GM10847 (cell line): Measurements from ENCODE around the gene PTGIR.
A peak's percentile ranks its signal among the peaks of the same experiment; 100 is the strongest.

Experiments used
- POLR2A ChIP-seq: IDR thresholded peaks from 2 replicates; pipeline ENCODE4 v1.6.1; 2011; ENCODE audit not compliant: insufficient read length; ENCODE audit errors: extremely low read depth

Gene PTGIR, protein sequence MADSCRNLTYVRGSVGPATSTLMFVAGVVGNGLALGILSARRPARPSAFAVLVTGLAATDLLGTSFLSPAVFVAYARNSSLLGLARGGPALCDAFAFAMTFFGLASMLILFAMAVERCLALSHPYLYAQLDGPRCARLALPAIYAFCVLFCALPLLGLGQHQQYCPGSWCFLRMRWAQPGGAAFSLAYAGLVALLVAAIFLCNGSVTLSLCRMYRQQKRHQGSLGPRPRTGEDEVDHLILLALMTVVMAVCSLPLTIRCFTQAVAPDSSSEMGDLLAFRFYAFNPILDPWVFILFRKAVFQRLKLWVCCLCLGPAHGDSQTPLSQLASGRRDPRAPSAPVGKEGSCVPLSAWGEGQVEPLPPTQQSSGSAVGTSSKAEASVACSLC

GRCh38 chr19:46624958-46625661 is at the start of gene PTGIR:
TSS of gene PTGIR (minus strand) at chr19:46625089. CDS start at chr19:46624225, 864 bp downstream.
- TF ChIP-seq POLR2A, result peak; percentile 30

GRCh38 chr19:46670813-46671212 is 45.9 kb upstream of the PTGIR start:
- TF ChIP-seq POLR2A, result no peak

DNA sequence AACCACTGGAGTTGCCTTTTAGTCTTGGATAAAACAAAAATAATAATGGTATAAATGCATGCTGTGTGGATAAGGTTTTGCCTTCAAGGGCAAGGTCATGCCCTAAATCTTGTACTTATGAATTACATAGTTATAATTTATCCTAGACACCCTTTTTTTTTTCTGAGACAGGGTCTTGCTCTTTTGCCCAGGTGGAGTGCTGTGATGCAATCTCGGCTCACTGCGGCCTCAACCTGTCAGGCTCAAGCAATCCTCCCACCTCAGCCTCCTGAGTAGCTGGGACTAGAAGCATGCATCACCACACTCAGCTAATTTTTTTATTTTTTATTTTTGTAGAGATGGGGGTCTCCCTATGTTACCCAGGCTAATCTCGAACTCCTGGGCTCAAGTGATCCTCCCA is 43.8 kb upstream of the PTGIR start:
- no peak for TF ChIP-seq POLR2A

DNA sequence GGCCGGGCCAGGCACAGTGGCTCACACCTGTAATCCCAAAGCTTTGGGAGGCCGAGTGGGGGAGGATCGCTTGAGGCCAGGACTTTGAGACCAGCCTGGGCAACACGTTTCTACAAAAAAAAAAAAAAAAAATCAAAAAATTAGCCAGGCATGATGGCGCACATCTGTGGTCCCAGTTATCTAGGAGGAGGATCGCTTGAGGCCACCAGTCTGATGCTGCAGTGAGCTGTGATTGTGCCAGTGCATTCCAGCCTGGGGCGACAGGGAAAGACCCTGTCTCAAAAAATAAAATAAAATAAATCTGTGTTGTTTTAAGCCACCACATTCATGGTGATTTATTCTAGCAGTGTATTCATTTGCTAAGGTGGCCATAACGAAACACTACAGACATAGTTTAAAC is 40.2 kb upstream of the PTGIR start:
- TF ChIP-seq POLR2A, result no peak

DNA sequence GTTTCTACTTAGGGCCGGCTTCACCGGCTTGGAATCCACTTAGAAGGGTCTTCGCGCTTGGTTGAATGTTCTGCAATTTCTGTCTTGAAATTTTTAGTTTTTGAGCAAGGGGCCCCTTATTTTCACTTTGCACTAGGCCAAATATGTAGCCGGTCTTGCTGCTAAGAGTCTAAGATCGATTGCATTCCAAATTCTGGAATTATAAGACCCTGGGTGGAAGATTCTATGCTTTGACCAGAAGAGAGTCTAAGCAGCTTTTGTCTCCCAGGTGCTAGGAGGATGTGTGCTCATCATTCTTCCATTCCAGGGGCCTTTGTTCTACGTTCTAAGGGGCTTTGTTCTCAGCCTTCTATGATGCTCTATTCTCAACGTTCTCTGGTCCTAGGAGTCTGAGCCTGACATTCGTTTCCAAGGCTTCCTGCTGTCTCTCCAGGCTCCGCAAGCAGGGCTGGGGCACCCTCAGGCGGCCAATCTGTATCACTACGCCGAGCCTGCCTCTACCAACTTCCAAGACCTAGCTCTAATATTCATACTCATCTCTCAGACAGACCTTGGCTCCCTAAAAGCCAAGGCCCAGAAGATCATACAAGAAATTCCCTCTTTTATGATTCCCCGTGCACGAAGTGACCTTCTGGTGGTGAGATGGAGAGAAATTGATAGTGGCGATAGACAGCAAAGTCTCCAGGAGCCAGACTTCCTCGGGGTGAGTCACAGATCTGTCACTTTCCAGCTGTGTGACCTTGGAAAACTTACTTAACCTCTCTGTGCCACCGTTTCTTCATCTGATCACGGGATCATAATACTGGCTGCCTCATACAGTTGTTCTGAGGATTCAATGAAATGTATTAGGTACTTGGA is 37.1 kb upstream of the PTGIR start:
- no peak for TF ChIP-seq POLR2A

- no peak for TF ChIP-seq POLR2A
These were observed 36.3 kb upstream of the PTGIR start, which contains the start of gene DACT3 for GRCh38 chr19:46661020-46661731. TSS of gene DACT3 (minus strand) at chr19:46661182. CDS start at chr19:46661064, 118 bp downstream.

DNA sequence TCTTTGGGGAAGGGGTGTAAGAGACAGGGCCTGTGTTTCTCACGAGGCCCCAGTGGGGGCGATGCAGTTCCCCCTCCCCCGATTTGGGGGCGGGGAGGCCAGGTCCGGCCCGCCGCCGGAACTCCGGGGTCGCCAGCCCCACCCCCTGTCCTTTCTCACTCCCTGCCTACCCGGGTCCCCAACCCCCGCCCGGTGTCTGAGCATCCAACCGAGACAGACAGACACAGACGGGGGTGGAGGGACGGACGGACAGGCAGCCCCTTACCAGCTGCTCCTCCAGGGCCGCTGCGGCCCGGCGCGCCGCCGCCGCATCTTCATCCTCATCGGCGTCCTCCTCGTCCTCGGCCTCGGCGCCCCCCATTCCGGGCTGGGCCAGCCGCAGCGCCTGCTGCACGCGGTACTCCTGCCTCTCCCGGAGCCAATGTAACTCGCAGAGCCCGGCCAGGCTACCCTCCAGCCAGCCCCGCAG is 35.7 kb upstream of the PTGIR start:
- no peak for TF ChIP-seq POLR2A

- no peak for TF ChIP-seq POLR2A
These were observed 35.2 kb upstream of the PTGIR start for GRCh38 chr19:46660008-46660517.

GRCh38 chr19:46659151-46660007 is 34.5 kb upstream of the PTGIR start:
- no peak for TF ChIP-seq POLR2A

- TF ChIP-seq POLR2A, result no peak
These were observed 31.7 kb upstream of the PTGIR start for GRCh38 chr19:46656541-46656940.

GRCh38 chr19:46654621-46655152 is 29.8 kb upstream of the PTGIR start:
- TF ChIP-seq POLR2A, result no peak

GRCh38 chr19:46650445-46650844 is 25.6 kb upstream of the PTGIR start:
- no peak for TF ChIP-seq POLR2A
